CD4-positive, alpha-beta T cell treated with Interleukin-17A for 1 hour (primary cell): ENCODE measurements around the gene OR8S1.
A peak's percentile ranks its signal among the peaks of the same experiment; 100 is the strongest.
"Not testable (repeated sequence)": the region's sequence is repeated elsewhere in the genome, so short reads cannot be mapped to it uniquely, and the experiment has no call there.

Experiments
- DNase-seq: peaks from one replicate; pipeline ENCODE4 v3.0.0-alpha.2; 2020

The OR8S1 gene, protein sequence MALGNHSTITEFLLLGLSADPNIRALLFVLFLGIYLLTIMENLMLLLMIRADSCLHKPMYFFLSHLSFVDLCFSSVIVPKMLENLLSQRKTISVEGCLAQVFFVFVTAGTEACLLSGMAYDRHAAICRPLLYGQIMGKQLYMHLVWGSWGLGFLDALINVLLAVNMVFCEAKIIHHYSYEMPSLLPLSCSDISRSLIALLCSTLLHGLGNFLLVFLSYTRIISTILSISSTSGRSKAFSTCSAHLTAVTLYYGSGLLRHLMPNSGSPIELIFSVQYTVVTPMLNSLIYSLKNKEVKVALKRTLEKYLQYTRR

GRCh38 chr12:48525332-48525731 lies at the start of gene OR8S1:
Gene OR8S1 (plus strand): TSS chr12:48525632. CDS start chr12:48525632, 0 bp downstream.
- no peak for DNase-seq

- no peak for DNase-seq
Measured at GRCh38 chr12:48482198-48482597, 43.2 kb upstream of the OR8S1 start, which contains the start of gene C12orf54. Gene C12orf54 (plus strand): TSS chr12:48482498. CDS start chr12:48483297, 799 bp downstream.

DNA sequence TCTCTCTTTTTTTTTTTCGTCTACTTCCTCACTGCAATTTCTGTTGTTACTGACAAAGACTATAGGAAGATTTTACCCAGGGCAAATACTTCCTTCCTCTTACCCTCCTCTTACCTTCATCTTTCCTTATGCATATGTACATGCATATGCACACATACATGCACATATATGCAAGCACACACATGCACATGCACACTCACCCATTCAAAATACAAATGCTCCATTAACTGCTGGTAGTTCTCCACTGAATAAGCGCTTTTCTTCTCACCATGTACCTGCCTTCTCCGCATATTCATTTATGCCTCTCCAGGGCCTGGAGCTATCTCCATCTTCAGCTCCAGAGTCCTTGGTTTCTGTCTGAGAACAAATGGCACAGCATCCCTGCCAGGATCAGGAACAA lies 42.5 kb upstream of the OR8S1 start:
- no peak for DNase-seq

DNA sequence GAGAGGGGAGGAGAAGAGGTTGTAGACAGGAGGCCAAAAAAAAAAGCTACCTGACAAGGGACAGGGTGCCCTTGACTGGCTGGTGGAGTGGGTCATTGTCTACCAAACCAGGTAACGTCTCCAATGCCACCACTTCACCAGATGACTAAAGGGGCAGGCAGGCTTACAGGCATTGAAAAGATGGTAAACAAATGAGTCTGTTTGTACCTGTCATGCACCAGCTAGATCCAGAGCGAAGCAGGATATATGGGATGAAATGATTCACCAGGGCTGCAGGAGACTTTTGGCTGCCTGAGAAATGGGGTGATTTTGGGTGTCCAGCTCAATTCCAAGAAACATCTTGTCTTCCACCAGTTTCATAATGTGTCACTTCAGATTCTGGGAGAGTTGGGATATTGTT lies 39.2 kb upstream of the OR8S1 start:
- no peak for DNase-seq

DNA sequence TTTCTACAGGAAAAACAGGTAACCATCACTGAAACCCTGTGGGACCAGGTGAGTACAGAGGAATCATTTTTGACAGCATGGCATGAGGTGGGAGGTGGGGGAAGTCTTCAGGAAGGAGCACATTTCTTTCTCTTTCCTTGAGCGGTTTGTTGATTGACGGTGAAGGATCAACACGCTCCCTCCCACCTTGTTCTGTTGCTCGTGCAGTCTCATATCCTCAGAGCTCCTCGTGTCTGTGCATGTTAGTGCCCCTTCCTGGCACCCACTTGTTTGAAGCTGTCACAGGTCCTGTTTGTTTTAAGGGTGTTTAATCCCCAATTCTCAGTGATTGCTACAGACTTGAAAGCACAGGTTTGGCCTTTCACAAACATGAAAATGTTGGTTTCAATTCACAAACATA lies 38.8 kb upstream of the OR8S1 start:
- no peak for DNase-seq

GRCh38 chr12:48489012-48489411 lies 36.4 kb upstream of the OR8S1 start:
- no peak for DNase-seq

DNA sequence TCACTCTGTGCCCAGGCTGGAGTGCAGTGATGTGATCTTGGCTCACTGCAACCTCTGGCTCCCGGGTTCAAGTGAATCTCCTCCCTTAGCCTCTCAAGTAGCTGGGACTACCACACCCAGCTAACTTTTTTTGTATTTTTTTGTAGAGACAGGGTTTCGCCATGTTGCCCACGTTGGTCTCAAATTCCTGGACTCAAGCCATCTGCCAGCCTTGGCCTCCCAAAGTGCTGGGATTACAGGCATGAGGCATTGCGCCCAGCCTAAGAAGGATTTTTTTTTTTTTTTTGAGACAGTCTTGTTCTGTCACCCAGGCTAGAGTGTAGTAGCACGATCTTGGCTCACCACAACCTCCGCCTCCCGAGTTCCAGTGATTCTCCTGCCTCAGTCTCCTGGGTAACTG lies 36.0 kb upstream of the OR8S1 start:
- not testable (repeated sequence) for DNase-seq

GRCh38 chr12:48500281-48500680 lies 25.2 kb upstream of the OR8S1 start:
- not testable (repeated sequence) for DNase-seq

DNA sequence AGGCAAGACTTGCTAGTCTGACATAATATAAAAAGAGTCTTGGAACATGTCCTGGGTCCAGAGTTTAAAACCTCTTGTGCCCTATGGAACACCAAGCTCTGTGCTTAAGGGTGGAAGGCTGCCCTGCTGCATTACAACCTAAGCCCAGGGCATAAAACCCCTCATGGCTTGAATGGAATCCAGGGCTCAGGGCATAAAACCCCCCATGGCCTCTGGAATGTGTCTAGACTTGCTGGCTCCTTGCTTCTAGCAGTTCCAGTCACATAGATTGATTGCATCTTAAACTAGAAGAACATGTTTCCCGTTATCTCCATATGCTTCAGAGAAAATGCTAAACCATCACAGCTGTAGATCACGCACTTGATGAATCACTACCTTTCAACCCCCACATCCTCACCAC lies 18.6 kb upstream of the OR8S1 start:
- not testable (repeated sequence) for DNase-seq

DNA sequence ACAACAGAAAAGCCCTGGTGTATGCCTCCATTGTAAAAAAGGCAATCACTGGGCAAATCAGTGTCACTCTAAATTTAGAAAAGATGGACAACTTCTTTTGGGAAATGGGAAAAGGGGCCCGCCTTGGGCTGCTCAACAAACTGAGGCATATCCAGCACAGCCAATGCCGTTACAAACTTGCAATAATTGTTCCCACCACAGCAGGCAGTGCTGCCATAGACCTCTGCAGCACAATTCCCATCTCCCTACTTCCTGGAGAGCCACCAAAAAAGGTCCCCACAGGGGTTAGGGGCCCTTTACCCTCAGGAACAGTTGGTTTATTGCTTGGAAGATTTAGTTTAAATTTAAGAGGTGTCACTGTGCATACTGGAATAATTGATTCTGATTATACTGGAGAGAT lies 16.4 kb upstream of the OR8S1 start:
- no peak for DNase-seq

GRCh38 chr12:48510111-48510510 lies 15.3 kb upstream of the OR8S1 start:
- DNase-seq: no peak

DNA sequence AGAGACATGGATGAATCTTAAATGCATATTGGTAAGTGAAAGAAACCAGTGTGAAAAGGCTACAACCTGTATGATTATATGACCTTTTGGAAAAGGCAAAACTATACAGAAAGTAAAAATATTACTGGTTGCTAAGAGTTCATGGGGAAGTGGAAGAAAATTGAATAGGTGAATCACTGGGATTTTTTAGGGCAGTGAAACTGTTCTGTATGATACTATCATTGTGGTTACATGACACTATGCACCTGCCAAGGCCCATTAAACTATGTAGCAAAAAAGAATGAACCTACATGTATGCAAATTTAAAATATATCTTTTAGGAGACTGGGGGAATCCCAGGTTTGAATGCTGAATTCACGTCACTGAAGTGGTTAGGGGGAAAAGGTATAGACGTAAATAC lies 12.6 kb upstream of the OR8S1 start:
- no peak for DNase-seq

DNA sequence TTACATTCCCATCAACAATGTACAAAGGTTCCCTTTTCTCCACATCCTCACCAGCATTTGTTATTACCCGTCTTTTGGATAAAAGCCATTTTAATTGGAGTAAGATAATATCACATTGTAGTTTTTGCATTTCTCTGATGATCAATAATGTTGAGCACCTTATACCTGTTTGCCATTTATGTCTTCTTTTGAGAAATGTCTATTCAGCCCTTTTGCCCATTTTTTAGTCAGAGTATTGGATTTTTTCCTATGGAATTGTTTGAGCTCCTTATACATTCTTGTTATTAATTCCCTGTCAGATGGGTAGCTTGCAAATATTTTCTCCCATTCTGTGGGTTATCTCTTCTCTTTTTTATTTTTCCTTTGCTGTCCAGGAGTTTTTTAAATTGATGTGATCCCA lies 10.7 kb upstream of the OR8S1 start:
- no peak for DNase-seq

DNA sequence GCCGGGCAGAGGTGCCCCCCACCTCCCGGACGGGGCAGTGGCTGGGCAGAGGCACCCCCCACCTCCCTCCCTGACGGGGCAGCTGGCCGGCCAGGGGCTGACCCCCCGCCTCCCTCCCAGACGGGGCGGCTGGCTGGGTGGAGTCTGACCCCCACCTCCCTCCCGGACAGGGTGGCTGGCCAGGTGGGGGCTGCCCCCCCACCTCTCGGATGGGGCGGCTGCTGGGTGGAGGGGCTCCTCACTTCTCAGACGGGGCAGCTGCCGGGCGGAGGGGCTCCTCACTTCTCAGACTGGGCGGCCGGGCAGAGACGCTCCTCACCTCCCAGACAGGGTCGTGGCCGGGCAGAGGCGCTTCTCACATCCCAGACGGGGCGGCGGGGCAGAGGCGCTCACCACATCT lies 5.1 kb upstream of the OR8S1 start:
- not testable (repeated sequence) for DNase-seq

GRCh38 chr12:48527891-48528670 lies 2.6 kb downstream of the OR8S1 start:
- no peak for DNase-seq

DNA sequence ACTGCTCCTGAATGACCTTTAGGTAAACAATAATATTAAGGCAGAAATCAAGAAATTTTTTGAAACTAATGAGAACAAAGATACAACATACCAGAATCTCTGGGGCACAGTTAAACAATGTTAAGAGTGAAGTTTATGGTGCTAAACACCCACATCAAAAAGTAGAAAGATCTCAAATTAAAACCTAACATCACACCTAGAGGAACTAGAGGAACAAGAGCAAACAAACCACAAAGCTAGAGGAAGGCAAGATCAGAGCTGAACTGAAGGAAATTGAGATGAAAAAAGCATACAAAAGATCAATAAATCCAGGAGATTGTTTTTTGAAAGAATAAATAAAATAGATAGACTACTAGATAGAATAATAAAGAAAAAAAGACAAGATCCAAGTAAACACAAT lies 7.2 kb downstream of the OR8S1 start:
- no peak for DNase-seq

DNA sequence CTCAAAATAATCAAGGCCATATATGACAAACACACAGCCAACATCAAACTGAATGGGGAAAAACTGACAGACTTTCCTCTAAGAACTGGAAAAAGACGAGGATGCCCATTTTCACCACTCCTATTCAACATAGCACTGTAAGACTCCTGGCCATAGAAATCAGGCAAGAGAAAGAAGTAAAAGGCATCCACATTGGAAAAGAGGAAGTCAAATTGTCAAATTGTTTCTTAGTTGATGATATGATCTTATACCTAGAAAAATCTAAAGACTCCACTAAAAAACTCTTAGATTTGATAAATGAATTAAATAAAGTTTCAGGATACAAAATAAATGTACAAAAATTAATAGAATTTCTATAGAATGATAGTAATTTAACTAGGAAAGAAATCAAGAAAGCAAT lies 11.2 kb downstream of the OR8S1 start:
- DNase-seq: no peak

DNA sequence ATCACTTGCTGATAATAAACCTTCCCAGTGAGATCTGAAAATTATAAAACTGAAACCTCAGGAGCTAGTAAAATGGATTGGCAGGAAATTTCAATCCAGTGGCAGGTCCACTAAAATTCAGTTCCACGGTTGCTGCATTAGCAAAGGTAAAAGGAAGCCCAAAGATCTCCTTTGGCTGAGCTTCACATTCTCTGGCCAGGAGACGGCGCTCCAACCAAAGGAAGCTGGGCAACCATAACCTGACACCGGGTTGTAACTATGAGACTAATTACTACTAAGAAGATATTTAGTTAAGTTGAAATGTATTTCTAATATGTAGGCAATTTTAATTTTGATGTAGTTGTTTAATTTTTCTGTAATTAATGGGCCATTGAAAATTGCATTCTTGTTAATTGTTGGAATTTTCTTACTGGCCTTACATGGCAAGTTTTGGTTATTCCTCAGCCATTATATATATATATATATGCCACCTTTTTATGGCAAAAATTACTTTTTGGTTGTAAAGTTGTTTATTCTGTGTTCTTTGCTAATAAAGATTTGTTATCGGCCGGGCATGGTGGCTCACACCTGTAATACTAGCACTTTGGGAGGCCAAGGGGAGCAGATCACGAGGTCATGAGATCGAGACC lies 17.0 kb downstream of the OR8S1 start:
- peak; percentile 48 for DNase-seq

DNA sequence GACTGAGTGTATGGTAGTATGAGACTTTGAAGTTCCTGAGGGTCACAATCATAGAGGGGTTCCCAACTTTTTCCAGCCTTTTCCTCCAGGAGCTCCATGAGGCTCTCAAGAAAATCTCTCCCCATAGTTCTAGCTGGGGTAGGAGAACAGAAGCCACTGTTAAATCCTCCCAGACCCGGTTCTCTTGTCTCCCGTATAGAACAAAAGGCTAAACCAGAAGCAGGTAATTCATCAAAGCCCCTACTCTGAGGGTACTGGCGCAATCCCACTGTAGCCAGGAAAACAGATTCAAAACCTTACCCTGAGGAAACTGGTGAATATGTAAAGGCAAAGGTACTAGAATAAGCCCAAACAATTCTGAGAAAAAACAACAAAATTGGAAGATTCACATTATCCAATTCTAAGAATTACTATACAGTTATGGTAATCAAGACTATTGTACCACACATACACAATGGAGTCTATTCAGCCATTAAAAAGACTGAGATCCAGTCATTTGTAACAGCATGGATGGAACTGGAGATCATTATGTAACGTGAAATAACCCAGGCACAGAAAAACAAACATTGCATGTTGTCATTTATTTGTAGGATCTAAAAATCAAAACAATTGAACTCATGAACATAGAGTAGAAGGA lies 20.5 kb downstream of the OR8S1 start:
- DNase-seq: no peak

DNA sequence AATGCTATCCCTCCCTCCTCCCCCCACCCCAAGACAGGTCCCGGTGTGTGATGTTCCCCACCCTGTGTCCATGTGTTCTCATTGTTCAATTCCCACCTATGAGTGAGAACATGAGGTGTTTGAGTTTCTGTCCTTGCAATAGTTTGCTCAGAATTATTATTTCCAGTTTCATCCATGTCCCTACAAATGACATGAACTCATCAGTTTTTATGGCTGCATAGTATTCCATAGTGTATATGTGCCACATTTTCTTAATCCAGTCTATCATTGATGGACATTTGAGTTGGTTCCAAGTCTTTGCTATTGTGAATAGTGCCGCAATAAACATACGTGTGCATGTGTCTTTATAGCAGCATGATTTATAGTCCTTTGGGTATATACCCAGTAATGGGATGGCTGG lies 21.6 kb downstream of the OR8S1 start:
- DNase-seq: not testable (repeated sequence)

DNA sequence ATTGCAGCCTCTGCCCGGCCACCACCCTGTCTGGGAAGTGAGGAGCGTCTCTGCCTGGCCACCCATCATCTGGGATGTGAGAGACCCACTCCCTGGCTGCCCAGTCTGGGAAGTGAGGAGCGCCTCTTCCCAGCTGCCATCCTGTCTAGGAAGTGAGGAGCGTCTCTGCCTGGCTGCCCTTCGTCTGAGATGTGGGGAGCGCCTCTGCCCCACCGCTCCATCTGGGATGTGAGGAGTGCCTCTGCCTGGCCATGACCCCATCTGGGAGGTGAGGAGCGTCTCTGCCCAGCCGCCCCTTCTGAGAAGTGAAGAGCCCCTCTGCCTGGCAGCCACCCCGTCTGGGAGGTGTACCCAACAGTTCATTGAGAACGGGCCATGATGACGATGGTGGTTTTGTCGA lies 26.2 kb downstream of the OR8S1 start:
- not testable (repeated sequence) for DNase-seq

DNA sequence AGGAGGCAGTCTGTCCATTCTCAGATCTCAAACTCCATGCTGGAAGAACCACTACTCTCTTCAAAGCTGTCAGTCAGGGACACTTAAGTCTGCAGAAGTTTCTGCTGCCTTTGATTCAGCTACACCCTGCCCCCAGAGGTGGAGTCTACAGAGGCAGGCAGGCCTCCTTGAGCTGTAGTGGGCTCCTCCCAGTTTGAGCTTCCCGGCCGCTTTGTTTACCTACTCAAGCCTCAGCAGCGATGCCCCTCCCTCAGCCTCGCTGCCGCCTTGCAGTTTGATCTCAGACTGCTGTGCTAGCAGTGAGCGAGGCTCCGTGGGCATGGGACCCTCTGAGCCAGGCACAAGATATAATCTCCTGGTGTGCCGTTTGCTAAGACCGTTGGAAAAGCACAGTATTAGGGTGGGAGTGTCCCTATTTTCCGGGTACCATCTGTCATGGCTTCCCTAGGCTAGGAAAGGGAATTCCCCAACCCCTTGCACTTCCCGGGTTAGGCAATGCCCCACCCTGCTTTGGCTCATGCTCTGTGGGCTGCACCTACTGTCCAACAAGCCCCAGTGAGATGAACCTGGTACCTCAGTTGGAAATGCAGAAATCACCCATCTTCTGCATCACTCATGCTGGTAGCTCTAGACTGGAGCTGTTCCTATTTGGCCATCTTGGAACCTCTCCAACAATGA lies 28.4 kb downstream of the OR8S1 start:
- DNase-seq: peak; percentile 36

GRCh38 chr12:48556631-48557030 lies 31.2 kb downstream of the OR8S1 start:
- DNase-seq: no peak
